Stimulated activated CD8-positive, alpha-beta memory T cell treated with anti-CD3 and anti-CD28 coated beads, Interleukin-15, amount 100 ng/mL, for 48 hours (primary cell): ENCODE measurements around the gene SLC25A53.
"Not testable (repeated sequence)": the region's sequence is repeated elsewhere in the genome, so short reads cannot be mapped to it uniquely, and the experiment has no call there.

Experiments
- DNase-seq, 2 donors: peaks; one replicate each; pipeline ENCODE4 v3.0.0-alpha.2; 2020; ENCODE audit warnings: low read depth in 2 of 2

SLC25A53 gene

DNA sequence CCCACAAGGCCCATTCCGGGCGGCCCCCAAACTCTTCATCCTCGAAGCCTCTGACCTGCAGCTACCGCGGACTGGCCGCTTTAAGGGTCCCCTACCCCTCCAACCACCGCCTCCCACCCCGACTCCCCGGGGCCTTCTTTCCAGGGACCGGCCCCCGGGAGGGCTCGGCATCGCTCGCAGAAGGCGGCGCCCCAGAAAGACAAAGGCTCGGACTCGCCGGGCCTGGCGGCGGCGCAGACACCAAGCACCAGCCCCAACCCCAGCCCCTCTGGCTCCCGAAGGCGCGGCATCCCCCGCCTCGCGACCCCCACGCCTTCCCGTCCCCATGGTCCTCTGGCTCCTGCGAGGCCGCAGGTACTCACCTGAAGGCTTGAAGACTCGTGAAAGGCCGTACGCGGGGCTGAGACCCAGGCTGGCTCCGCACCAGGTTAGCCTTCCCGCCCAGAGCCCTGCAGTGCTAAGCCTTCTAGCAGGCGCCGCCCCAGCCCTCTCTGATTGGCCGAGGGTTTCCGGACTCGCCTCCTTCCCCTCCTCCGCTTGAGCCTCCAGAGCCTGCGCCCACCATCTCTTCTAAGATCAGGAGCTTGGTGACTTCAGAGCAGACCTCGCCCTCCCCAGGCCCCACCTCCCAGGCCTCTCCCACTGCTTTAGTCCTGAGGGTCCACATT lies 80.9 kb downstream of the SLC25A53 start, which contains the start of gene TMSB15C:
Gene TMSB15C (minus strand): TSS at position 459 of the 668 bp plus-strand sequence.
- DNase-seq = not testable (repeated sequence)

- DNase-seq = not testable (repeated sequence)
Measured at GRCh38 chrX:104062636-104063035, 94.2 kb downstream of the SLC25A53 start.

GRCh38 chrX:104054956-104055355 lies 101.9 kb downstream of the SLC25A53 start:
- not testable (repeated sequence) for DNase-seq
